A172 (cell line): ENCODE measurements around the gene IFIT2. TPM values are rescaled to one million over a fixed set of nuclear protein-coding genes. Genes with fewer than 3 reads are reported as not detected.

Experiments
- DNase-seq: peaks from one replicate; pipeline ENCODE4 v3.0.0-alpha.2; 2015; ENCODE audit warnings: low spot score
- total RNA-seq: library from RNA; depleted of rRNA; stranded (reverse); fragments of >200 nt; shearing (Covaris generic); gene quantifications from 2 replicates; pipeline ENCODE4 v1.2.3, GENCODE V29; 2014

Gene IFIT2
- total RNA-seq, 1 experiment from 2014 or later, result 2.5 TPM

DNA sequence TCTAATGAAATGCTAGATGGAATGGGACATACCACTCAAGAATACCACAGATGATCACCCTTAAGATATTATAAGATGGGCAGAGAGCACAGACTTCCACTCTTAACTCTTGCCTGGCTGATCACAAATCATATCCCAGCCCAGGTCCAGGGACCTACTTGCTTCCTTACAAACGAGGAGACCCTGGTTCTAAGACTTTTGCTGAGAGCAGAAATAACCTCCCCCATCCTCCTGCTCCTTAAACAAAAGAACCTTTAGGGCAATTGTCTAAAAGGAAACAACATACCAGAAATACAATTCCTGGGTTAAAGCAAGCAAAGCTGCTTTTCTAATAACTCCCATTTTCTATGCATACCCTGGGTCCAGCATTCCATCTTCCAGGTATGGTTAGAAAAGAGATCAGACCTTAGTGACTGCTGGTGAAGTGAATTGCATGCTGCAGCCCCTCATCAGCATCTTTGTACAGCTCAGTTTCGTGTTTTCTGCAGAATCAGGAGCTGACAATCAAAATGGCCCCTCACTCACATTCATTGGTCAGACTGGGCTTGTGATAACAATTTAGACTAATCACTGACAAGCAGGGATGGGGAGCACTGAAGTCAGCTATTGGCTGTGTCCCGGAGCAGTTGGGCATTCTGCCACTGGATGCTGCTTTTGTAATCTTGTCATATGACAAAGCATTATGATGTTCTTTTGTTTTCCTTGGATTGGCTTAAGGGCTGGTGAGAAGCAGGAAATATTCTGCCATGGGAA lies 40.5 kb downstream of the IFIT2 start:
- DNase-seq, result peak; percentile 98

DNA sequence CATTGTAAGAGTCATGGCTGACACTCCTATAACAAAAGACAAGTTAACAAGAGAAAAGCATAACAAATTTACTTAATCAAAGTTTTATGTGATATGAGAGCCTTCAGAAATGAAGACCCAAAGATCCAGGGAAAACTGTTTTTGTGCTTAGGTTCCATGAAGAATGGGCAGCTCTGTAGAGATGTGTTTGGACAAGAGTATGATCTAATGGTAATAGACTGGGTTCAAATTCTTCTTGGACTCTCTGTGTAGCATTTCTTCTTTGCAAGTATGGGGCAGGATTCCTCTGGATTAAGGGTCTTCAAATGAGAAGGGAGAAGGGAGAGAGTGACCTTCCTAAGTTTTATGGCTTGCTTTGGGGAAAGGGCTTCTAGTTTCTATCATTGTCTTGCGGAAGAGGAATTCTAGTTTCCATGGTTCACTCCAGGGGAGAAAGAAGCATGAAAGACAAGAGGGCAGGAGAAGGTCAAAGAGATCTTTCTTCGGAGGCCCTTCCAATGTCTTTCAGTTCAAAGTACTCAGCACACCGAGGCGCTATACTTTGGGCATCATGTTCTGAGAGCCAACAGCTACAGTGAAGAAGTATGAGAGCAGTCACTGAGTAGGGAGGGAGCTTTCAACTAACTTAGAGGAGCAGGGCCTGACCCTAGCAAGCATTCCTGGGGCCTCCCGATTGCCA lies 41.4 kb downstream of the IFIT2 start:
- DNase-seq, result peak; percentile 9

DNA sequence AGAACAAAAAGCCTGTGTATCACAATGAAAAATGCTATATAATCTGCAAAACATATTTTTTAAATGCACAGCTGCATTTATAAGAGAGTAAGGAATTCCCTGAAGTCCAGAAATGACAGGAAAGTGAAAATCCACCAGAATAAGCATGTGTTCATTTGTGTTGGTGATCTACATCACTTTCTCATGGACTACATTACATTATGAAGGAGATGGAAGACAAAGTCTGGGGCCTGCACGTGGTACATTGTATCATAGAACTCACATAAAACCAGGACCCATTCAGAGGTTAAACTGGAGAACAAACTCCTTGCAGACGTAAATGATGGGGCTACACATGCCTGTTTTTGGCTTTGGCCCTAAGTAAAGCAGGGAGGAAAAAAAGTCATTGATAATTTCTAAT lies 42.3 kb downstream of the IFIT2 start:
- no peak for DNase-seq

DNA sequence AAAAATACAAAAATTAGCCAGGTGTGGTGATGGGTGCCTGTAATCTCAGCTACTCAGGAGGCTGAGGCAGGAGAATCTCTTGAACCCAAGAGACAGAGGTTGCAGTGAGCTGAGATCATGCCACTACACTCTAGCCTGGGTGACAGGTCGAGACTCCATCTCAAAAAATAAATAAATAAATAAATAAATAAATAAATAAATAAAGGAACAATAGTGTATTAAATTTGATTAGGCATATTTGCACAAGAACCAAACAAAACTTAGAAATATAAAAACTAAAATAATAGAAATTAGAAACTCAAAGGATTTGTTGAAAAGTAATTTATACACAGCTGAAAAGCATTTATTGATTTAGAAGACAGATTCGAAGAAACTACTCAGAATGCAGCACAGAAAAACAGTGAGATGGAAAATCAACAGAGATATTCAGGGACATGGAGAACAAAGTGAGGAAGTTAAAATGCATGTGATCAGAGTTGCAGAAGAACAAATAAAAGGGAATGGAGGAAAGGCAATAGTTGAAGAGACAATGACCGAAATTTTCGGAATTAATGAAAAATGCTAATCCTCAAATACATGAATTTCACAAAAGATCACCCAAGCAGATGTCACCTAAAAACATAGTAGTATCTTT lies 43.6 kb downstream of the IFIT2 start:
- DNase-seq, result no peak

DNA sequence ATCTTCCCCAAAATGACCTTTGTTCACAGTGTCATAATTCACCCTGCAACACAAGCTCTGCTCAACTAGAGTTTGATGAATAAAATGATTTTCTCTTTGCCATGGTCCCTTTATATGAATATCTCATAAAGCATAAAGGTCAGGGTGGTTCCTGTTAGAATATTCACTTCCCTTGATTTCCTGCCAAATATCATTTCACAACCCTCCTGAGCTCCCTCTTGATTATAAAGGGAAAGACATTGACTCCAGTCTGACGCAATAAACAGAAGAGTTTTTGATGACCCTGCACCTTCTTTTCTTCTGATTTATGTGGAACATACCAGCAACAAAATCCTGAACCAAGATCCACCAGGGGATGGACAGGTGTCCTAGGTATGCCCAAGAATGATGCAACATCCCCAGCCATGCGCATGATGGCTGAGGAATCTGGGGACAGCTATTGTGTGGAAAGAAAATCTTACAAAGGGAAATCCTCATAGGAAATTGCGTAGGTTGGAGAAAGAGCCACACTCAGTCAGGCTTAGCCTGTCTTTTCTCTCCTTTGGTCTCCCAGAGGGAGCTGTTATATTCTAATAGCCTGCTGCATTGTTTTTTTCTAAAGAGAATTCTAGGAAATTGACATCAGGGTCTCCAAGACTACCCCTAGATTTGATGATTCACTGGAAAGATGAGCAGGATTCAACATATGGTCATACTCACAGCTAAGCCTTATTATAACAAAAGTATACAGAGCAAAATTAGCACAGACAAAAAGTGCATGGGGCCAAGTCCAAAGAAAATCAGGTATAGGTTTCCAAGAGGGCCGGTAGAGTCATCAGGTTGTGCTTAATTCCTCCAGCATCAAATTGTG lies 44.8 kb downstream of the IFIT2 start:
- no peak for DNase-seq

GRCh38 chr10:89347701-89348457 lies 46.0 kb downstream of the IFIT2 start:
- DNase-seq, result no peak

- DNase-seq, result no peak
These were observed 46.6 kb downstream of the IFIT2 start for GRCh38 chr10:89348481-89348880.

DNA sequence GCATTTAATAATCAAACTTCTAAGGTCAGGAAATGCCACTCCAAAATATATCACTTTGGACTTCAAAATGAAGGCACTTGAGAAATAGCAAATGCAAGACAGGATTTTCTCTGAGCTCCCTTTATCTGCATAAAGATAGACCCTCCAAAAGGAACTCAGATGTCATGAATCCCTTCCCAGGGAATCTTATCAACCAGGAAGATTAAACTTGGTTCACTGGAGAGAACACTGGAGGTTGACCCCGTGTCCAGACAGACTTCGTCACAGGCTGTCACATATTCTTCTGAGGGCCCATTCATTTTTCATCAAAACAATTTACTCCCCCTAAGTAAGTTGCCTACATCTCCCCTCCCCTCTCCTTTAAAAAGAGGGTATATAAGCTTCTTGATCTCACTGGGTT lies 47.1 kb downstream of the IFIT2 start:
- no peak for DNase-seq

DNA sequence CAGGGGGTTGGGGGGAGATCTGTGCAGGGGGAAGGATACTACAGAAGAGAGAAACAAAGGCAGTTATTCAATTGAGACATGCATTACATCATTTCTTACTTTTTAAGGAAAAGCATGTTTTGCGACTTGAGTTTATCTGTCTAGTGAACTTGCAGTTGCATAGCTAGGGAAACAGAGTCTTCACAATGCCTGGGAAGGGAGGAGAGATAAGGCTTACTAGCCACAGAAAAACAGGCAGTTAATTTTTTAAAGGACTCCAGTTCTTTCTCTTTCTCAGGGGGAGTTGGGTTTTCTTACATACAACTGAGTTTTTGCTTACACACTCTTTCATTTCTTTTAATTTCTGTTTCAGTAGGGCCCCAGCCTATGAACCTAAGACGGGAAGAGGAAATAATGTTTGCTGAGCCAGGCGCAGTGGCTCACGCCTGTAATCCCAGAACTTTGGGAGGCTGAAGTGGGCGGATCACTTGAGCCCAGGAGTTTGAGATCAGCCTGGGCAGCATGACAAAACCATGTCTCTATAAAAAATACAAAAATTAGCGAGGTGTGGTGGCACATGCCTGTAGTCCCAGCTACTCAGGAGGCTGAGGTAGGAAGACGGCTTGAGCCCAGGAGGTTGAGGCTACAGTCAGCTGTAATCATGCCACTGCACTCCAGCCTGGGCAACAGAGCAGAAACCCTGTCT lies 48.9 kb downstream of the IFIT2 start:
- peak; percentile 15 for DNase-seq

- peak; percentile 46 for DNase-seq
These were observed 49.5 kb downstream of the IFIT2 start for GRCh38 chr10:89351412-89351779.

DNA sequence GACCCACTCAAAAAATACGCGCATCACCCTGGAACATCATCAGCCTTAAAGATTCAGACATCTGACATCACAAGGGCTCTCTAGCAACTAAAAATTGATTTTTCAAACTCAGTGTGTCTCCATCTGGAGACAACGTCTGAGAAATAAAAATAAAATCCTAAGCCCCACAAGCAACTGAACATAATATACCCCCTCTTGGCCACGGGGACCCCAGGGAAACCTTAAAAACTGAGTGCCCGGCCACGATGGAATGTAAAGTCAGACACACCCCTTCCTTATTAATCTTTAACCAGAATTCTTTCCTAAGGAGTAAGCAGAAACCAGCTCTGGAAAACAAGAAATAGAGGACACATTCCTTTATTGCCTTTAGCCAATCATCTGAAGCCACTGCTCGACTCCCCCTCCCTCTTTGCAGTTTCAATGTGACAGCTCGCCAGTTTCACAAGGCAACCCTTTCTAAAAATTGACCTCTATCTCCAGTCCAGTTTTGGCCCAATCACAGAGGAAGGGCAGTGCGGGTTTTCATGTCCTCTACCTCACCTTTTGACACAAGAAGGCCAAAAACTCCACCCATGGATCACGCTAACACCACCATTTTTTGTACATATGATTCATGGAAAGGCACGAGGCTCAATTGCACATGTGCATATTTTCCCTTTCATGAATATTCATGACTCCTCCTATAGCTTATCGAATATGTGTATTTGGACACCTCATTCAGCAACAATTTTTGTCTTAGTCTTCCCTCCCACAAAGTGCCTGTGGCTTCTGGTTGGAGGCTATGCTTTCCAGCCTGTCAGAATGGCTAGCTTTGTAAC lies 50.1 kb downstream of the IFIT2 start:
- DNase-seq, result peak; percentile 95

DNA sequence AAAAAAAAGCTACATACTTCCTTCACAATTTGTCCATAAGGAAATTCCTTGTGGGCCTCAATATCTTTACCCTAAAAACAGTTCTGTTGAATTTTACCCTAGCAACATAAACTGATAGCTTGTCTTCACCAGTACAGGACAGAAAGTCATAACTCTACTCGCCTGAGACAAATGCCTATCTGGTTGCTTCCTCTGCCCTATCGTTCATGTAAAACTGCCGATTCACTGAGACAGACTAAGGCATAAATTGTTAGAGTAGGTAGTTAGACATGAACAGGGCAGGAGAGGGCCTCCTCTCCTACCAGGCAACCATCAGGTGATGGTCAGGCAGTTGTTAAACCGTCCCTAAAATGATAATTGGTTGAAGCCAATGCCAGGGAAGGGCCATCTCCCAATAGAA lies 51.0 kb downstream of the IFIT2 start:
- DNase-seq, result peak; percentile 34

DNA sequence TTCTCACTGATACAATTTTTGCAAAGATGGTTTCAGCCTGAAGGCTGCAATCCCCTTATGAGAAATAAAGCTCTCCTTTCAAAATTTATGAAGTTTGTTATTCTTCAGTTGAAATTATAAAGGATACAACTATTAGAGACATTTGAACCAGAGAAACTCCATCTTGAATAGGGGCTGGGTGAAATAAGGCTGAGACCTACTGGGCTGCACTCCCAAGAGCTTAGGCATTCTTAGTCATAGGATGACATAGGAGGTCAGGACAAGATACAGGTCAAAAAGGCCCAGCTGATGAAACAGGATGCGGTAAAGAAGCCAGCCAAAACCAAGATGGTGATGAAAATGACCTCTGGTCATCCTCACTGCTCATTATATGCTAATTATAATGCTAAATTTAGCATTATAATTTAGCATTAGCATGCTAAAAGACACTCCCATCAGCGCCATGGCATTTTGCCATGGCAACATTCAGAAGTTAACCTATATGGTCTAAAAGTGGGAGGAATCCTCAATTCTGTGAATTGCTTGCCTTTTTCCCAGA lies 53.6 kb downstream of the IFIT2 start:
- DNase-seq, result peak; percentile 58

- DNase-seq, result no peak
These were observed 55.2 kb downstream of the IFIT2 start for GRCh38 chr10:89357096-89357495.

- no peak for DNase-seq
These were observed 56.1 kb downstream of the IFIT2 start for GRCh38 chr10:89357975-89358374.
